ENCODE results near the gene COMMD4.

- TF ChIP-seq CTCF (conservative IDR thresholded peaks at IDR 0.05 in 1 of 2, IDR thresholded peaks at IDR 0.05 in 1 of 2; ENCODE audit: low read depth in 1 of 2, low read length in 2 of 2) (no peak), EZH2 (IDR thresholded peaks at IDR 0.05; ENCODE audit: low read length, missing control alignments) (no peak)
Measured at GRCh38 chr15:75355369-75355768, 19.5 kb downstream of the COMMD4 start.

Measured in fibroblast of lung (primary cell).